ENCODE results near the gene MTREX.

The MTREX gene

DNA sequence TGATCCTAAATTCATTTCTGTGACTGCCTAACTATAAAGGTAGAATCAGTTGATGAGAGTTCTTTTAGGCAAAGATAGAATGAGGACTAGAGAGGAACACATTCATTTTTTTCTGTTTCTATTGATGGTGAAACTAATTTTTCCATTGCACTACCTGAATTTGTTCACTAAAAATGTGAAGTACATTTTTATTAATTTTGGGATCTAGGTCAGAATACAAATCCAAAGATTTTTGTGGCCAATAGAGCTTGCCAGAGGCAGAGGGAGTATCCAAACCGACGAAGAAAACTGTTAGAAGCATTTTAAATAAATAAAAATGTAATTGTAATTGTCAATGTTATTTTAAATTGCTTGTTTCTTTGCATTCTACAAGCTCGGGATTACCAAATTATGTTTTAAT lies 78.1 kb downstream of the MTREX start:
- DNase-seq: no peak

DNA sequence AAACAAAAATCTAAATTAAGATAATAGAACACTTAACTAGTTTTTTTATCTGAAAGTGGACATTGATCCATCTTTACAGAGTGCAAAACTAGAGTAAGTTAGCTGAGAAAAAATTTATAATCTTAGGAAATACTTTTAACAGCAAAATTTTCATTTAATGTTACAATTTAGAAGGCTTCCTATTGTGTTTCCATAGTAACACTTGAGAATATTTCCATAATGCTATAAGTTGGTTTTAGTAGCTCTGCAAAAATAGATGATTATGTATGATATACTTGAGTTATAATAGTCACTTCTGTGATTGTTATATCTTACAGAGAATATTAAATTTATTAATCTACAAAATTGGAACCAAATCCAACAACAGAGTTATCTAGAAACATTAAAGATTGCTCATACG lies 78.6 kb downstream of the MTREX start:
- DNase-seq: no peak

DNA sequence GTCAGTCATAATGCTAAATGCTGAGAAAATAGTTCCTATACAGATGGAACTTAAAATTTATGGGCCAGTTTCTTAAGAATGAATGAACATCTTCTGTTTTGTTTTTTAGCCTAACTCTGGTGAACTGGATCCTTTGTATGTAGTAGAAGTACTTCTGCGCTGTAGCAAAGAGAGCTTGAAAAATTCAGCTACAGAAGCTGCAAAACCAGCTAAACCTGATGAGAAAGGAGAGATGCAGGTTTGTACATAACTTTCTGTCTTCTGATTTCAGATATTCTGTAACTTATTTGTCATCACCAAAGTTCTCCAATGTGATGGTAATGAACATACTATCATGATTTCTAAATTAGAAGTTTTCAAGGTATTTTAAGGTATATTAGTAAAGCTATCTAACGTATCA lies 80.1 kb downstream of the MTREX start:
- DNase-seq: no peak

DNA sequence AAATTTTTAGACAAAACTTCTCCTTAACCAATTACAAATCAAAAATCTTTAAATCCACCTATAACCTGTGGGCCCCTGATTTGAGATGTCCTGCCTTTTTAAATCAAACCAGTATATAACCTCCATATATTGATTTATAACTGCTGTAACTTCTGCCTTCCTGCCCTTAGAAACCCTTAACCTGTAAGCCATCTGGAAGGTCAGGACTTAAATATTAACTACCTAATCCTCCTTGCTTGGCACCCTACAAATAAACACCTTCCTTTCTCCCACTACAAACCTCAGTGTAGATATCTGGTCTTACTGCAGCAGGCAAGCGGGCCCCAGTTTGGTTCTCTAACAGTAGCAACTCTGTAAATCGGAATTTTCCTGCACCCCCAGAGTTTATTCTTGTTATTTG lies 83.9 kb downstream of the MTREX start:
- DNase-seq: no peak

DNA sequence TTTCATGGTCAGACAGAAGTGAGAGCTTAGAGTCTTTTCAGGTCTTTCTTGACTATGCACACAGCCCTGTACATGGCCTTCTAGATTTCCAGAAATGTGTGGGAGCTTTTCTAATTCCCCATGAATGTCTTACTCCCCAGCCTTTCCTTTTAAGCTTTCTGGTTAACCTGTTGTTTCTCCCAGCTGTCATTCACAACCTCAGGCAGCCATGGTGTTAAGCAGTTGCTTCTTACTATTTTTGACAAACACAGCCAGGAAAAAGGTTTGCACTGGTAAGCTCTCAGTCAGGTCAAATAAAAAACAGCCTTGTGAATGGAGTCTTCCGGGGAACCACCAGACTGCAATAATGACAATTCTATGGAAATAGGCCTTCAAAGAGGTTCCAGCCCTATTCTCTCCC lies 84.9 kb downstream of the MTREX start:
- DNase-seq: no peak

DNA sequence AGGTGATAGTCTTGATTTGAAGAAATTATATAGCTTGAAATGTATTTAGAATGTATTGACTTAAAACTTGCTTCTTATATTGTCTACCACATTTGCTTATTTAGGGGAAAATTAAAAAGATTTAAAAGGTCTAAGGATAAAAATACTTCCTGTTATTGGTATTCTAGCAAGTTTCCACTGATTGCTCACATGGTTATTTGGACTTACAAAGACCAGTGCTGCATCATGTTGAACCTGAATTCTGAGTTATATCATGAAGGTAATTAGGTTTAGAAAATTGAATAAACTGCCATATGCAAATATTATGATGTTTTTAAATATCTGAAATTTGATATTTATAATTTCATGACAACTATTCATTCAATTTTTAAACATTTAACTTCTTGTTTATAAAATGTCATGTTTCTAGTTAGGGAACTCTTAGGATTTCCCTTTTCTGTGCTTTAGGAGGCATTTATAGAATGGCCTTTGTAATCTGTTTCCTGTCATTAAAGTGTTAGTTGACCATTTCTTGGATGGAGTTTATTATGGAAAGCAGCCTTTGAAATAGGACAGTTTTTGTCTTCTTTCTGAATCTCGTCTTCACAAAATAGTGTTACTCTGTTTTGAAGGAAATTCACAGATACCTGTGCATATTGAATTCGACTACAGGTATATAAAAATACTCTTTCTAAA lies 85.8 kb downstream of the MTREX start:
- DNase-seq: no peak

DNA sequence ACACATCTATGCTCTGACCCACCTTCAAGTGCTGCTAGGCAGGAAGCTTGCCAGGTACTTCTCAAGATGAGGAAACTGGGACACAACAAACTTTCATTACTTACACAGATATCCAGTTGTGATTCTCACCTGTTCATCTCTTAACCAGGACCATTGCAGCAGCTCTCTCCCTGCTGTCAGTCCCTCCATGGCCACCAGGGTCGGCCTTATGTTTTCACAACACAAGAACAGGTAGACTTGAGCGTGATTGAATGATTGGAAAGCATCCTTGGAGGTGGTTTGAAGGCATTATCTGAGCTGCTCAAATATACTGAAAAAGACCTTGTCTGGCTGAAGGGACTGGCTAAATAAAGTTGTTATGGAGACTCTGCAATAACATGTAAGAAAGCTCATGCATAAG lies 94.4 kb downstream of the MTREX start:
- DNase-seq: no peak

DNA sequence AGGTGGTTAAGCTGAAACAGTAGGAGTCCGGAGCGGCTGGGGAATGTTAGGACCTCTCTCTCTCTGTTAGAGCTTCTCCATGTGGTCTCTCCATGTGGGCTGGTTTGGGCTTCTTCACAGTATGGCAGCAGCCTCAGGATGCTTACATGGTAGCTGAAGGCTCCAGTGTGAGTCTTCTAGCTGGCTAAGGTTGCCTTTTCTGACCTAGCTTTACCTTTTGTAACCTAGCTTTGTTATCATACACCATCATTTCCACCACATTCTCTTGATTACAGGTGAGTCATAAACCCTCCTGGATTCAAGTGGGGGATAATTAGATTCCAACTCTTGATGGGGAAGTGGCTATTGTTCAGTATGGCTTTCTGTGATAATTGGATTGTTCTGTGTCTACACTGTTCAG lies 98.5 kb downstream of the MTREX start:
- no peak for DNase-seq

DNA sequence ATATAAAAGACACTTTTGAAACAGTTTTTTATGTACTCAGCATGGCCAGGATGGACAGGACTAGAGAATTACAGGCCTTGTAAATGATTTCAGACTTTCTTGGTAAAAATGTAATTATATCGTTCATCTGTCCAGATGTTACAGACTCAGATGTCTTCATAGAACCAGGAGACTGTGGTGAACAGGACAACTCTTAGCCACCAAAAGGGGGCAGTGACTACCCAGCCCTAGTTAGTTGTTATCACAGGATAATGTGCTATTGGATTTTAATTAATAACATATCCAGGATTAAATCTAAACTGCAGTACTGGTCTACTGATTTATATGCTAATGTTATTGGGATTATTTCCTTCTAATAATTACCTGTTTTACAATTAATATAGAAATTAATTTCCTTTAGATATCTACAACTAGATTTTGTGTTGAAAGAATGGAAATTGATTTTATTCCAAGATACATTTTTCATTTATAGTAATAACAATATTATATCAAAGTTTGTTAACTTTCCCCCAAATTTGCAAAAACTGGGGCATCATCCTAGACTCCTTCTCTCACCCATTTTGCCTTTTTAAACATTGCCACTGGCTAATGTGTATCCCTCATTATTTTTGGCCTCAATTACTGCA lies 99.4 kb downstream of the MTREX start:
- DNase-seq: no peak

DNA sequence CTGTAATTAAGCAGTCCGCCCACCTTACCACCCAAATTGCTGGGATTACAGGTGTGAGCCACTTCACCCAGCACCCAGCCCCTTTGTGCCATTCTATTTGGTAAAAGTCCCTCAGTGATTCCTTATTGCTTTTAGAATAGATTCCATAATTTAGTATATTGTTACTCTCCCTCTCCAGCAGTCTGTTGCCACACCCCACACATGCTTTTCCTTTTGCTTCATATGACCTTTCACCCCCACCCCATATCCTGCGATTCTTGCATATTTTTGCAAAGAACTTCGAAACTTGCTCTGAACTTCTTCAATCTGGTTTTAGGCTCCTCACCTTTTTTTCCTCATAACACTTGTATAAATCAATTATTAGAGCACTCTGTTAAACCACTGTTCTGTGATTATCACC lies 100.2 kb downstream of the MTREX start:
- no peak for DNase-seq

DNA sequence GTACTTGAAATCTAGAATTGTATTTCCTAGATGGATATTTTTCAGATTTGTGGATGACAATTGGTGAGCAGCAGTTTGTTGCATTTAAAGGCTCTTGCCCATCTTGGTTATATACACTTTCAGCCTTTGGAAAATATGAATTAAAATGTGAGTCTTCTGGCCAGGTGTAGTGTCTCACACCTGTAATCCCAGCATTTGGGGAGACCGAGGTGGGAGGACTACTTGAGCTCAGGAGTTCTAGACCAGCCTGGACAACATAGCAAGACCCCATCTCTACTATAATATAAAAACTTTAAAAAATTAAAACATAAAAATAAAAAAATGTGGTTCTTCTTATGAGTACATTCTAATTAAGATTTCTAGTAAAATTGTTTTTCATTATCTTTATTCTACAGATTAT lies 102.0 kb downstream of the MTREX start:
- DNase-seq: no peak

DNA sequence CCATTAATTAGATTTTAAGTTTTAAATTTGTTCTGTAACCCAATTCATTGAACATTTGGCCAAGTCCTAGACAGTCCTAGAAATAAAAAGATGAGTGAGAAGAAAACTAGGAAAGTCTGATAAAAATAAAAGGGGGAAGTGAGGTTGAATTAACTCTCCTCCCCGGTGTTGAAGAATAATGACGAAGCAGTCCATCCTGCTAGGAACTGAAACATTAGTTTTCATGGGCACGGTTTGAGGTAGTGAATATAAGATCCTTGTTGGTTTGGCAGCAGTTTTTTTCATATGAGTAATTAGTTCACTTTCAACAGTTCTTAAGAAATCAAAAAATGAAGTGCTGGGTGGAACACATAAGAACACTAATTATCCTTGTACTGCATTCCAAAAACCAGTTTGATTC lies 103.1 kb downstream of the MTREX start:
- DNase-seq: no peak

DNA sequence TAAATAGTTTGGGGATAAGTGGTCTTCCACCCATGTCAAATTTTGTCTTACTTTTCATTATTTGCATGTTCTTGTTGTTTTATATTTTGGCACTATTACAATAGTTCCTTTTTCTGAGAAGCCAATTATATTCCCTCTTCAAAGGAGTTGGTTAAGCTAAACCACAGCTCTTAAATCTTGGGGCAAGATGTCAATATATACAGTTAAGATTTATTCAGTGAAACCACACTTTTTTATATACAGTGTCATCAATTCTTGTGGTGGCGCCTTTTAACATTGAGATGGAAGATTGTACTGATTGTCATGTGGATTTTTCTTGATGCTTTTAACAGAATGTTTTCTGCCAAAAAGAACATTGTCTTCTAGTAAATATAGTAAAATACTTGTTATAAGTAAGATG lies 104.1 kb downstream of the MTREX start:
- no peak for DNase-seq

DNA sequence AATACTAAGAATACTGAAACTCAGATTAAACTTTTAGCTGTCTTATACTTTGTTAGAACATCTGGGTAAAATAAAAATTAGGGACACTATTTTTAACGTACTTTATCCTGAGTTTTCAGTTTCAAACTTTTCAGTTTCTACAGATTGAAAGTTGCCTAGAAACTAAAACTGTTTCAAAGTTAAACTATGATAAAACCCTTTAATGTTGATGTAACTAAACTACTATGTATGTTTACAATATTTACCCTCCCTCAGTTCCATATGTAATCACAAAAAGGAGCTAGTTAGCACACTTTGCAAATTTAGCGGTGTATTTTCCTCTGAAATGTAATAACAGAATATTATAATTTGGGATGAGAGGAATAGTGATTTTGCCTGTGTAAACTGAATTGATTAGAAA lies 105.9 kb downstream of the MTREX start:
- no peak for DNase-seq

DNA sequence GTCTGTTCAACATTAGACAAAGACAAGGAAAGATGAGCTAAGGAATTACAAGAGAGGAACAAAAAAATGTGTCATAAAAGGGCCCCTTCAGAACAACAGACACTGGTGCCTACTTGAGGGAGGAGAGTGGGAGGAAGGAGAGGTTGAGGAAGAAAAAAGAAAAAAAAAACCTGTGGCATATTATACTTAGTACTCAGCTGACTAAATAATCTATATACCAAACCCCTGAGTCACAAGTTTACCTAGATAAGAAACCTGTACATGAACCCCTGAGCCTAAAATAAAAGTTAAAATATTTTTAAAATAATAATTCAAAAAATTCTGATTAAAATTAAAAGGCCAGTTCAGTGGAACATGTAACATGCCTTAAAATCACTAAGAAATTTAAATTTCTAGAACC lies 107.3 kb downstream of the MTREX start:
- DNase-seq: no peak

DNA sequence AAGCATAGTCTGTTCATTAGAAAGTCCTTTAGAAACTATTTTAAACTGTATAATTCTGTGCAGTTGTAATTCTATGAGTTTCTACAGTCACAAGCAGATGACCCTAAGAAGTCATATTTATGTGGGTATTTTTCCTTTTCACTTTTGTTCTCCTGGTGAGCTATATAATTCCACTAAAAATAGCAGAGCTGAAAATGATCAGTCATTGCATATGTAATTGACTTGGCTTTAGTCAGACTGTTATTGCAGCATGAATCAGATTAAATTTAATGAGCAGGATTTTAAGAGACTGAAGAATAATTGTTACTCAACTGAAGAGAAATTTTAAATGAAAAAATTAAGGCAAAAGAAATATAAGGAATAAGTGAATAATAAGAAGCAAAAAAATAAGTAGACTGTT lies 108.5 kb downstream of the MTREX start:
- DNase-seq: no peak

DNA sequence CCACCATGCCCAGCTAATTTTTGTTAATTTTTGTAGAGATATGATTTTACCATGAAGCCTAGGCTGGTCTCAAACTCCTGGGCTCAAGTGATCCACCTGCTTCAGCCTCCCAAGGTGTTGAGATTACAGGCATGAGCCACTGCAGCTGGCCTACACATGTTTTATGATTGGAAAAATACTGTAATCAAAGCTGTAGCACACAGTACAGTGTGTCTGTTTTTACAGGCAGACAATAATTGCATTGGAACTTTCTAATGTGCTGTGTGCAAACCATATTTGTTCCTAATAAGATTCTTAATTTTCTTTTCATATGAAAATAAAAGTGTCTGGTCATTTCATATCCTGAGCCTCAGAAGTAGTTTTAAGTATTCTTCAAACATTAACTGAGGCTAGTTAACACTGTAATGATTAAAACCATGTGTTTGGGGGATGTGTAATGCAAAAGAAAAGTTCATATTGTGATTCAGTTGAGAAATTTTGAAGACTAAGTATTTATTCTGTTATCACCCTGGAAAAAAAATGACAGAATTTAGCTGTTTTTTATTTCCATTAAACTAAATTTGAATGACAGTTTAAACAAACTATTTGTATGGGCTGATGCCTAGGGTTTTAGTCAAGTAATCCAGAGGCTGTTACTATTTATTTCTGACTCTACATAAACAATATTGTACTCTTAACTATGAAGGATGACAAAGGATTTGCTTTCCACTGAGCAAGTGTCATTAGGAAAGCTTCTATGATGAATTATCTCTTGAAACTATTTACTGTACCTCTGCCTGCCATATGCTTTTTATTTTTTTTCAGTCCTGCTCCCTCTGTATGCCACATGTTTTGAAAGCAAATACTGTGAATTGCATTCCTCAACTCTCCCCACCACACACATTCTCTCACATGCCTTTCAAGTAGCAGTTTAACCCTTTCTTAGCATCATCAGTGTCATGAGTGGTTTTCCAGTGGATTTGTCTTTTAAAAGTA lies 111.5 kb downstream of the MTREX start:
- DNase-seq: no peak

DNA sequence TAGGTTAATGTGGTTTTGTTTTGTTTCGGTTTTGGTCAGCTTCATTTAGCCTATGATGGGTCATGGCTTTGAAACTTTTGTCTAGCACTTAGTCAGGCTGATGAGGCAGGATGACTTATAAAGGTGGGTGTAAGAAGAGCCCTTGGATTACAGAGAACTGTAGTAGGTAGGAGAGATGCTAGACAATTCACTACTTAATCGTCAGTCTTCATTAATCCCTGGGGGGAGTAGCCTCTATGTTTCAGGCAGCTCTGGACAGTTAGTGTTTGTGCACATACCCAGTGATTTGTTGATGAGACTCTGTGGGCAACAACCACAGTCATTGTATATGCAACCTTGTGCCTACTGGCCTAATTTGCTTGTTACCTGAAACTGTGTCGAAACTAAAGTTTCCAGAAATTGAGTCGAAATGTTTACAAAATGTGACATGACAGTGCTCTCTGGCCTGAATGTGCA lies 113.3 kb downstream of the MTREX start:
- no peak for DNase-seq

DNA sequence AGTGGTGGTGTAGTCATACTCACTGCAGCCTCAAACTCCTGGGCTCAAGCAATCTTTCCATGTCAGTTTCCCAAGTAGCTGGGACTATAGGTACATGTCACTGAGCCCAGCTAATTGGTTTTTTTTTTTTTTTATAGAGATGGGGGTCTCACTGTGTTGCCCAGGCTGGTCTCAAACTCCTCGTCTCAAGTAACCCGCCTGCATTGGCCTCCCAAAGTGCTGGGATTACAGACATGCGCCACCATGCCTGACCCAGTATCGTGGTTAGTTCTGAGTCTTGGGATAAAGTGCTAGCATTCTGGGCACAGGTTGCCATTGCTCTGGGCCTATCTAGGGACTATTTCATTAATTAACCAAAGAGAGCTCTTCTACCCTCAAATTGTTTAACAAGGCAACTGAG lies 118.7 kb downstream of the MTREX start:
- no peak for DNase-seq

DNA sequence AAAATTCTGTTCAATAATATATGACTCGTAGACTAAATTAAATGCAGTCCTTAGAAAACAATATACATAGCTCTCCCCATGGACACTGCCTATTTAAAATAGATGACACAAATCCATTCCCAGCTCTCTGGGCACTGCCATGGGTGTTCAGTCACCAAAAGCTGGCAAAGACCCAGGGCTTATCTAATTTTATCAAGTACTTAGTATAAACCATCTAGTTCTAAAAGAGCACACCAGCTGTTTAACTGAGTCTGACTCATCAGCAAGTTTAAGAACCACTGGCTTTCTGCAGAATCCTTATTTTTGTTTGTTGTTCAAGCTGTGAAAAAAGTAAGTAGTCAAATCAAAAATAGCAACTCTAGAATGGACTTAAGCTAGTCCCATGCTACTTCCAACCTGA lies 119.4 kb downstream of the MTREX start:
- no peak for DNase-seq

DNA sequence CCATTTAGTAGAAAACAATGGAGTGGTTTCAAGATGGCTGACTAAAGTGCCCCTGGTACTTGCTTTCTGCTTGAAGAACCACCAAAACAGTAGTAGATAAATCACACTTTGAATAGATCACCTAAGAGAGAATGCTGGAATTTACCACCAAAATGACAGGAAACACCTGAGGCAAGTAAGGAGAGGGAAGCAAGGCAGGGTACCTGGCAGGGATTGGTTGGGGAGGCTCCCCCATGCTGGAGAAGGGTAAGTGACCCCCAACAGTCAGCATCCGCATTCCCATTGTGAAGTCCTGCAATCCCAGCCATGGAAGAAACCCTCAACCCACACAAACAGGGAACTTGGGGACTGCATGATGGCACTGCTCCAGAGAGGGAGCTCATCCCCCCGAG lies 121.4 kb downstream of the MTREX start:
- no peak for DNase-seq

DNA sequence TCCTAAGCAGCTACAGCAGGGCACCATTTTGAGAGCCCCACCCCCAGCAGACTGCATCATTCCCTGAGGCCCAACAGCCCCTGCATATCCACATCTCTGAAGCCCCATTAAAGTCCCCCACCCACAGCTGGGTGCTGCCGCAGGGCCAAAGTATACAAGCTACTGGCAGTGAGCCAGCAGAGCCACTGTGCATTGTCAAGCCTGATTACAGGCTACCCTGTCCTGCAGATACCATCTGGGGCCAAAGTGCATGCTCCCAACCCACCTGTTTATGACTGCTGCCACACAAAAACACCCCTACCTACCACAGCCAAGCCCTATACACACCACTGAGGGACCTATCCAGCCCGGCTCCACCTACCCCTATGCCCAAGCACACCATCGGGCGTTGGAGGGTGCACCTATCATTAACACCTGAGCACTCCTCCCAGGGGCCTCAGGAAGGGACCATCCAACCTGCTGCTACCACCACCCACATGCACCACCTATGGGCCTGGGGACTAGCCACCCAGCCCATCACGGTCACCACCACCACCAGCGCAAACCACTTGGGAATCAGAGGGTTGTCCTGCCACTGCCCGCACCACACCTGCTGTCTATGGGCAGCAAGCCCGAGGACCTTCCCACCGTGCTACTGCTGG lies 121.9 kb downstream of the MTREX start:
- DNase-seq: no peak

DNA sequence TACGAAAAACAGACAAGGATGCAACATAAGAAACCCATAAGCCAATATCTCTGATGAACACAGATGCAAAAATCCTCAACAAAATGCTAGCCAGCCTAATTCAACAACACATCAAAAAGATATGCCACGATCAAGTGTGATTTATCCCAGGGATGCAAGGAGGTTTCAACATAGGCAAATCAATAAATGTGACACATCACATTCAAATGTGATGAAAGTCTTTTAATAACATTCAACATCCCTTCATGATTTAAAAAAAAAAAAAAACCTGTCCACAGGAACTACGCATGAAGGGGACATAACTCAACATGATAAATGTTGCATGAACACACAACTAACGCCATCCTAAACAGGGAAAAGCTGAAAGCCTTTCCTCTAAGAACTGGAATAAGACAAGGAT lies 124.8 kb downstream of the MTREX start:
- no peak for DNase-seq

DNA sequence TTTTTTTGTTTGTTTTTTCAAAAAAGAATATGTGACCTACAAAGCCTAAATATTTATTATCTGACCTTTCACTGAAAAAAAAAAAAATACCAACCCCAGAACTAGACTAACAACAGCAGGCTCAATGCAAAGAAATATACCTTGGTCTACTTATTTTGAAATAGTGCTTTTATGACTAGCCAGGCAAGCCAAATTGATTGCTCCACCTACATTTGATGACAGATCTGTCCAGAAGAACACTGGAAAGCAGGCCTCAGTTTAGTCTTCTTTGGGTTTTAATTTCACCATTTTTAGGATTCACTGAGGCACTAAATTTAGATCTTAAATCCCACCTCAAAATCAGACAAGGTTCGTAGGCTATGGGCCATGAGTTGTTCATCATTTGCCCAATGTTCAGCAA lies 129.7 kb downstream of the MTREX start:
- no peak for DNase-seq
